HepG2 (cell line): Measurements from ENCODE around the gene IPMK. TPM values are rescaled to one million over a fixed set of nuclear protein-coding genes. Genes with fewer than 3 reads are reported as not detected.
A peak's percentile ranks its signal among the peaks of the same experiment; 100 is the strongest.

ENCODE experiments used
- CENPT ChIP-seq: sonication (generic); formaldehyde crosslinking; IDR thresholded peaks from 2 replicates; pipeline ENCODE4 v1.8.0; 2022; ENCODE audit warnings: low read depth, mild to moderate bottlenecking, moderate library complexity, missing genetic modification reagents
- DDIT3 ChIP-seq: sonication (generic); formaldehyde crosslinking; IDR thresholded peaks from 2 replicates; pipeline ENCODE4 v1.4.0; 2020; ENCODE audit warnings: mild to moderate bottlenecking, missing genetic modification reagents
- GRHL1 ChIP-seq: sonication (generic); formaldehyde crosslinking; conservative IDR thresholded peaks from 2 replicates; pipeline ENCODE4 v1.8.0; 2022; ENCODE audit warnings: missing genetic modification reagents
- KDM5B ChIP-seq: sonication (generic); formaldehyde crosslinking; IDR thresholded peaks from 2 replicates; pipeline ENCODE4 v1.4.0; 2020; ENCODE audit warnings: missing genetic modification reagents, mild to moderate bottlenecking, borderline replicate concordance
- MBNL3 ChIP-seq: fragments of 250-450 bp; sonication (Bioruptor Pico); conservative IDR thresholded peaks from 2 replicates; pipeline ENCODE4 v1.8.0; 2022; ENCODE audit warnings: mild to moderate bottlenecking, inconsistent platforms
- MED13 ChIP-seq: sonication (generic); formaldehyde crosslinking; IDR thresholded peaks from 2 replicates; pipeline ENCODE4 v1.5.0; 2020; ENCODE audit warnings: missing genetic modification reagents
- MEF2D ChIP-seq: sonication (generic); formaldehyde crosslinking; IDR thresholded peaks from 2 replicates; pipeline ENCODE4 v1.5.1; 2020; ENCODE audit warnings: mild to moderate bottlenecking, missing genetic modification reagents
- MTERF4 ChIP-seq: sonication (generic); formaldehyde crosslinking; IDR thresholded peaks from 2 replicates; pipeline ENCODE4 v1.8.0; 2023; ENCODE audit warnings: mild to moderate bottlenecking, missing genetic modification reagents
- NPAS2 ChIP-seq: sonication (generic); formaldehyde crosslinking; IDR thresholded peaks from 2 replicates; pipeline ENCODE4 v1.8.0; 2022; ENCODE audit warnings: mild to moderate bottlenecking, missing genetic modification reagents, borderline replicate concordance
- REST ChIP-seq, 2 experiments: IDR thresholded peaks; 2 replicates each; pipeline ENCODE4 v1.6.1; 2011 to 2012; ENCODE audit warnings: low read length in 2 of 2, borderline replicate concordance in 1 of 2, low read depth in 1 of 2, mild to moderate bottlenecking in 1 of 2, moderate library complexity in 1 of 2
- SIX4 ChIP-seq: sonication (generic); formaldehyde crosslinking; IDR thresholded peaks from 2 replicates; pipeline ENCODE4 v1.4.0; 2020; ENCODE audit warnings: missing genetic modification reagents
- ZFP41 ChIP-seq: sonication (generic); formaldehyde crosslinking; IDR thresholded peaks from 2 replicates; pipeline ENCODE4 v1.4.0; 2020; ENCODE audit warnings: mild to moderate bottlenecking, missing genetic modification reagents, borderline replicate concordance
- ZFP82 ChIP-seq: sonication (generic); formaldehyde crosslinking; IDR thresholded peaks from 2 replicates; pipeline ENCODE4 v1.5.1; 2020; ENCODE audit warnings: mild to moderate bottlenecking, missing genetic modification reagents, borderline replicate concordance
- ZFY ChIP-seq: sonication (generic); formaldehyde crosslinking; IDR thresholded peaks from 2 replicates; pipeline ENCODE4 v1.4.0; 2020; ENCODE audit warnings: missing genetic modification reagents
- ZNF331 ChIP-seq: sonication (generic); formaldehyde crosslinking; IDR thresholded peaks from 2 replicates; pipeline ENCODE4 v1.4.0; 2020; ENCODE audit warnings: missing genetic modification reagents
- ZNF775 ChIP-seq: sonication (generic); formaldehyde crosslinking; IDR thresholded peaks from 2 replicates; pipeline ENCODE4 v1.4.0; 2020; ENCODE audit warnings: missing genetic modification reagents, mild to moderate bottlenecking, moderate library complexity, borderline replicate concordance
- ZSCAN22 ChIP-seq: sonication (generic); formaldehyde crosslinking; IDR thresholded peaks from 2 replicates; pipeline ENCODE4 v1.4.0; 2020; ENCODE audit warnings: mild to moderate bottlenecking, missing genetic modification reagents
- polyA plus RNA-seq, 8 experiments: library from polyadenylated mRNA; depleted of rRNA in 3 of 8; stranded (reverse) in 7 of 8; unstranded in 1 of 8; fragments of >200 nt; fragmentation: Illumina TruSeq in 4 of 8; extraction: Trizol in 4 of 8; gene quantifications; 2 replicates each; pipeline versions ENCODE4 v1.2.1 to v1.2.3, GENCODE V29; 2011 to 2016; ENCODE audit warnings: low read depth in 4 of 8, missing spikeins in 1 of 8, mixed read lengths in 1 of 8; ENCODE audit not compliant: insufficient read depth in 1 of 8
- total RNA-seq, 5 experiments: library from RNA; depleted of rRNA; stranded (reverse); fragments of >200 nt; fragmentation: Illumina TruSeq; extraction: Trizol; gene quantifications; 2 replicates each; pipeline ENCODE4 v1.2.3, GENCODE V29; 2016; ENCODE audit warnings: low read depth in 1 of 5

IPMK gene
- total and polyA plus RNA-seq, 2 of the 13 experiments (the other 11 are each of a cell fraction or from before 2014, with no cell fraction given) = 2.7 to 3.9 TPM

- no peak for TF ChIP-seq GRHL1 (CRISPR knock-in tag)
- TF ChIP-seq KDM5B (CRISPR knock-in tag) = peak; percentile 99
- peak; percentile 81 for TF ChIP-seq ZNF331 (CRISPR knock-in tag)
- TF ChIP-seq ZFP82 (CRISPR knock-in tag) = peak; percentile 28; the same call in 1 of the 2 replicates
- no peak for TF ChIP-seq MBNL3
- peak; percentile 96 for TF ChIP-seq ZFP41 (CRISPR knock-in tag)
- peak; percentile 94 for TF ChIP-seq ZFY (CRISPR knock-in tag)
- 0 out of 2 replicates have a peak, but pooled peaks have one; percentile 7 for TF ChIP-seq ZNF775
- TF ChIP-seq MEF2D (CRISPR knock-in tag) = peak; percentile 91; the same call in 1 of the 2 replicates
- TF ChIP-seq CENPT (CRISPR knock-in tag) = peak; percentile 95
- 0 out of 4 replicates have a peak, but pooled peaks of 1 of the 2 experiments have one; percentile 12 for TF ChIP-seq REST (IDR thresholded peaks at IDR 0.05; ENCODE audit: borderline replicate concordance in 1 of 2, low read depth in 1 of 2, low read length in 2 of 2)
- peak; percentile 97 for TF ChIP-seq MTERF4 (CRISPR knock-in tag)
- TF ChIP-seq SIX4 (CRISPR knock-in tag) = no peak
- TF ChIP-seq MED13 (CRISPR knock-in tag) = peak; percentile 65
- no peak for TF ChIP-seq NPAS2 (CRISPR knock-in tag)
- TF ChIP-seq ZSCAN22 = no peak
- no peak for TF ChIP-seq DDIT3 (CRISPR knock-in tag)
Measured at GRCh38 chr10:58268946-58269781, 1.5 kb upstream of the IPMK start, which contains the start of gene CISD1 (continued).
